ENCODE measurements around the gene FRAS1. TPM values are rescaled to one million over a fixed set of nuclear protein-coding genes. Genes with fewer than 3 reads are reported as not detected.

FRAS1 gene
- polyA plus RNA-seq, 1 donor from 2014 or later = 2.8 TPM

- H3K27me3 ChIP-seq (ENCODE audit: insufficient read depth, low read depth, low read length) = no peaks in the 10 kb centered on the region
- H2AFZ ChIP-seq (ENCODE audit: low read depth, low read length) = no peak overlapping the region
- no peaks in the 10 kb centered on the region for H3K9me3 ChIP-seq (ENCODE audit: low read length)
- no peaks in the 10 kb centered on the region for H3K79me2 ChIP-seq (replicated peaks; ENCODE audit: insufficient read depth, low read length)
- H3K4me3 ChIP-seq (ENCODE audit: low read length) = no peak overlapping the region
- no peaks in the 10 kb centered on the region for H3F3A ChIP-seq (ENCODE audit: insufficient read depth, low read length, poor library complexity, severe bottlenecking)
- TF ChIP-seq, protein P1, sequence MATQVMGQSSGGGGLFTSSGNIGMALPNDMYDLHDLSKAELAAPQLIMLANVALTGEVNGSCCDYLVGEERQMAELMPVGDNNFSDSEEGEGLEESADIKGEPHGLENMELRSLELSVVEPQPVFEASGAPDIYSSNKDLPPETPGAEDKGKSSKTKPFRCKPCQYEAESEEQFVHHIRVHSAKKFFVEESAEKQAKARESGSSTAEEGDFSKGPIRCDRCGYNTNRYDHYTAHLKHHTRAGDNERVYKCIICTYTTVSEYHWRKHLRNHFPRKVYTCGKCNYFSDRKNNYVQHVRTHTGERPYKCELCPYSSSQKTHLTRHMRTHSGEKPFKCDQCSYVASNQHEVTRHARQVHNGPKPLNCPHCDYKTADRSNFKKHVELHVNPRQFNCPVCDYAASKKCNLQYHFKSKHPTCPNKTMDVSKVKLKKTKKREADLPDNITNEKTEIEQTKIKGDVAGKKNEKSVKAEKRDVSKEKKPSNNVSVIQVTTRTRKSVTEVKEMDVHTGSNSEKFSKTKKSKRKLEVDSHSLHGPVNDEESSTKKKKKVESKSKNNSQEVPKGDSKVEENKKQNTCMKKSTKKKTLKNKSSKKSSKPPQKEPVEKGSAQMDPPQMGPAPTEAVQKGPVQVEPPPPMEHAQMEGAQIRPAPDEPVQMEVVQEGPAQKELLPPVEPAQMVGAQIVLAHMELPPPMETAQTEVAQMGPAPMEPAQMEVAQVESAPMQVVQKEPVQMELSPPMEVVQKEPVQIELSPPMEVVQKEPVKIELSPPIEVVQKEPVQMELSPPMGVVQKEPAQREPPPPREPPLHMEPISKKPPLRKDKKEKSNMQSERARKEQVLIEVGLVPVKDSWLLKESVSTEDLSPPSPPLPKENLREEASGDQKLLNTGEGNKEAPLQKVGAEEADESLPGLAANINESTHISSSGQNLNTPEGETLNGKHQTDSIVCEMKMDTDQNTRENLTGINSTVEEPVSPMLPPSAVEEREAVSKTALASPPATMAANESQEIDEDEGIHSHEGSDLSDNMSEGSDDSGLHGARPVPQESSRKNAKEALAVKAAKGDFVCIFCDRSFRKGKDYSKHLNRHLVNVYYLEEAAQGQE (IDR thresholded peaks at IDR 0.05; ENCODE audit: borderline replicate concordance) = no peak
- TF ChIP-seq EZH2 (IDR thresholded peaks at IDR 0.05; ENCODE audit: borderline replicate concordance, insufficient read depth, low read length, poor library complexity, severe bottlenecking) (no peak), MXI1 (conservative IDR thresholded peaks at IDR 0.05; ENCODE audit: poor library complexity, severe bottlenecking) (no peak), POLR2AphosphoS5 (IDR thresholded peaks at IDR 0.05) (no peak), EP300 (conservative IDR thresholded peaks at IDR 0.05; ENCODE audit: poor library complexity, severe bottlenecking) (no peak), RAD21 (conservative IDR thresholded peaks at IDR 0.05) (no peak), SMC3 (conservative IDR thresholded peaks at IDR 0.05; ENCODE audit: poor library complexity) (no peak), CTCF (IDR thresholded peaks at IDR 0.05; ENCODE audit: poor library complexity, severe bottlenecking) (no peak), TAF1 (IDR thresholded peaks at IDR 0.05; ENCODE audit: low read depth) (no peak)
- H3K9me2 ChIP-seq (ENCODE audit: insufficient read depth, low read length) = no peaks in the 10 kb centered on the region
- no peaks in the 10 kb centered on the region for H4K20me1 ChIP-seq (ENCODE audit: insufficient read depth)
- no peak overlapping the region for H3K27ac ChIP-seq (ENCODE audit: low read length)
- H3K36me3 ChIP-seq (ENCODE audit: insufficient read depth, low read length) = no peaks in the 10 kb centered on the region
- H3K9ac ChIP-seq (ENCODE audit: low read length) = no peak overlapping the region
- H3K4me2 ChIP-seq (ENCODE audit: low read length) = no peak overlapping the region
Measured at GRCh38 chr4:78265006-78265405, 207.9 kb downstream of the FRAS1 start.

GRCh38 chr4:78267790-78268189, 210.7 kb downstream of the FRAS1 start:
- H4K20me1 ChIP-seq (ENCODE audit: insufficient read depth) = no peaks in the 10 kb centered on the region
- no peak overlapping the region for H2AFZ ChIP-seq (ENCODE audit: low read depth, low read length)
- no peaks in the 10 kb centered on the region for H3K79me2 ChIP-seq (replicated peaks; ENCODE audit: insufficient read depth, low read length)
- H3K9me3 ChIP-seq (ENCODE audit: low read length) = no peaks in the 10 kb centered on the region
- TF ChIP-seq EP300 (conservative IDR thresholded peaks at IDR 0.05; ENCODE audit: poor library complexity, severe bottlenecking) (no peak), POLR2AphosphoS5 (IDR thresholded peaks at IDR 0.05) (no peak), TAF1 (IDR thresholded peaks at IDR 0.05; ENCODE audit: low read depth) (no peak), CTCF (IDR thresholded peaks at IDR 0.05; ENCODE audit: poor library complexity, severe bottlenecking) (no peak), RAD21 (conservative IDR thresholded peaks at IDR 0.05) (no peak), EZH2 (IDR thresholded peaks at IDR 0.05; ENCODE audit: borderline replicate concordance, insufficient read depth, low read length, poor library complexity, severe bottlenecking) (no peak), MXI1 (conservative IDR thresholded peaks at IDR 0.05; ENCODE audit: poor library complexity, severe bottlenecking) (no peak), SMC3 (conservative IDR thresholded peaks at IDR 0.05; ENCODE audit: poor library complexity) (no peak)
- TF ChIP-seq, protein P1 (IDR thresholded peaks at IDR 0.05; ENCODE audit: borderline replicate concordance) = no peak
- H3K27ac ChIP-seq (ENCODE audit: low read length) = no peak overlapping the region
- no peak overlapping the region for H3K9ac ChIP-seq (ENCODE audit: low read length)
- no peaks in the 10 kb centered on the region for H3K9me2 ChIP-seq (ENCODE audit: insufficient read depth, low read length)
- no peaks in the 10 kb centered on the region for H3K27me3 ChIP-seq (ENCODE audit: insufficient read depth, low read depth, low read length)
- no peaks in the 10 kb centered on the region for H3K36me3 ChIP-seq (ENCODE audit: insufficient read depth, low read length)
- no peak overlapping the region for H3K4me2 ChIP-seq (ENCODE audit: low read length)
- H3K4me3 ChIP-seq (ENCODE audit: low read length) = no peak overlapping the region
- H3F3A ChIP-seq (ENCODE audit: insufficient read depth, low read length, poor library complexity, severe bottlenecking) = no peaks in the 10 kb centered on the region

Data from neural cell (in vitro differentiated cells).